ENCODE measurements around the gene LRRC28. TPM values are rescaled to one million over a fixed set of nuclear protein-coding genes. Genes with fewer than 3 reads are reported as not detected.
"Not testable (repeated sequence)": the region's sequence is repeated elsewhere in the genome, so short reads cannot be mapped to it uniquely, and the experiment has no call there.

LRRC28 gene
- total and polyA plus RNA-seq, 2 of the 4 experiments (the other 2 are of a cell fraction), result 12.7 to 21.1 TPM

DNA sequence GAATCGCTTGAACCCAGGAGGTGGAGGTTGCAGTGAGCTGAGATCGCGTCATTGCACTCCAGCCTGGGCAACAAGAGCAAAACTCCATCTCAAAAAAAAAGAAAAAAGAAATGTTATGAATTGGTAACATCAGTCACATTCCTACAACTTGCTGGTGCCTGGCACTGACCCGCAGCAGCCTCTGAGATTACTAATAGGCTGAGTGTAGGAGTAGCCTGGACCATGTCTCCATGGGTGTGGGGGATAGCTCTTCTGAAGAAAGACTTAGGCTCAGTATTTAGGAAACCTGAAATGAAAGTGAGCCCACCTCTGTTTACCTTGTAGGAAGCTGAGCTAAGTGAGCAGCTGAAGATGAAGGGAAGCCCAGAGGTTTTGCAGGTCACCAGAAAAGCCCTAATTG is 148.3 kb downstream of the LRRC28 start:
- Histone ChIP-seq H3K56ac (ENCODE audit: extremely low read depth, insufficient read depth, low read length) (no peak overlapping the region), H4K5ac (ENCODE audit: low read depth, low read length) (no peak overlapping the region), H2BK120ac (ENCODE audit: low read depth, low read length) (no peak overlapping the region), H3K9me1 (ENCODE audit: insufficient read depth, low read length) (no peaks in the 10 kb centered on the region), H4K8ac (ENCODE audit: low read depth in 2 of 2, low read length in 2 of 2) (no peak overlapping the region), H3K14ac (replicated peaks; ENCODE audit: low read depth, low read length) (no peak overlapping the region), H3K9me3 (ENCODE audit: control insufficient read depth, insufficient read depth, low read length) (no peaks in the 10 kb centered on the region), H3K27ac (ENCODE audit: insufficient read depth, low read length) (no peak overlapping the region), H3K23ac (ENCODE audit: low read depth, low read length) (no peak overlapping the region), H2AFZ (replicated peaks; ENCODE audit: low read length, poor library complexity) (no peak overlapping the region), H3K27me3 (ENCODE audit: control insufficient read depth, insufficient read depth, low read length) (no peaks in the 10 kb centered on the region), H3K4me1 (ENCODE audit: control insufficient read depth, insufficient read depth, low read length) (no peaks in the 10 kb centered on the region), H3K4ac (ENCODE audit: low read depth, low read length) (no peak overlapping the region), H3K9ac (ENCODE audit: low read depth, low read length) (no peak overlapping the region), H2BK20ac (ENCODE audit: low read depth, low read length) (no peak overlapping the region), H2AK9ac (replicated peaks; ENCODE audit: low read depth, low read length, poor library complexity) (no peak overlapping the region), H3K4me2 (ENCODE audit: low read depth, low read length) (no peak overlapping the region), H2BK5ac (ENCODE audit: low read depth, low read length, poor library complexity, severe bottlenecking) (no peak overlapping the region), H3K18ac (ENCODE audit: low read depth, low read length) (no peak overlapping the region), H3K4me3 (ENCODE audit: insufficient read depth, low read depth, low read length) (no peak overlapping the region), H4K20me1 (ENCODE audit: insufficient read depth, low read length) (no peaks in the 10 kb centered on the region), H3K79me1 (ENCODE audit: low read depth in 1 of 2, low read length in 2 of 2) (no peaks in the 10 kb centered on the region), H3K36me3 (ENCODE audit: control insufficient read depth, insufficient read depth, low read length) (no peaks in the 10 kb centered on the region), H4K91ac (ENCODE audit: insufficient read depth, low read depth, low read length) (no peak overlapping the region), H2BK15ac (ENCODE audit: low read depth, low read length) (no peak overlapping the region), H2AK5ac (ENCODE audit: low read depth, low read length) (no peak overlapping the region)
- dilution Hi-C loops (cut with HindIII; ENCODE audit: low sequenced_read_pairs, unreplicated experiment) (no loop called here), in situ Hi-C loops (cut with MboI; ENCODE audit: low sequenced_read_pairs) (no loop called here), intact Hi-C loops (cut with micrococcal nuclease) (no loop called here)
- no peak for TF ChIP-seq NFE2L2 (IDR thresholded peaks at IDR 0.05; ENCODE audit: low read depth, low read length)
- WGBS, 2 experiments (ENCODE audit: extremely low coverage in 2 of 2, insufficient read length in 1 of 2), result no CpG with 5 or more reads among the region's 4 CpGs
- ATAC-seq (ENCODE audit: low read depth), result no peak; the same call in 1 of the 2 replicates
- CTCF ChIA-PET, result interaction anchor here (0.7 kb wide), 1 partner anchor 9 kb away, joined by 3 read pairs; no protein-coding TSS in a partner anchor
- no peak for DNase-seq
- POLR2A ChIA-PET (ENCODE audit: unreplicated experiment), result no interaction called here
- BruUV-seq (replicated peaks), result no TSS peak

DNA sequence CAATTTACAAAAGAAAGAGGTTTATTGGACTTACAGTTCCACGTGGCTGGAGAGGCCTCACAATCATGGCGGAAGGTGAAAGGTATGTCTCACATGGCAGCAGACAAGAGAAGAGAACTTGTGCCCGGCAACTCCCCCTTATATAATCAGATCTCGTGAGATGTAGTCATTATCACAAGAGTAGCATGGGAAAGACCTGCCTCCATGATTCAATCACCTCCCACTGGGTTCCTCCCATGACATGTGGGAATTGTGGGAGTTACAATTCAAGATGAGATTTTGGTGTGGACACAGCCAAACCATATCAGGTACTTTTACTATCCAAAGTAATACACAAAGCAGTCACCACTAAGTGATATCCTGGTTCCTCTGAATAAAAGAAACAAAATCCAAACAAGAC is 149.9 kb downstream of the LRRC28 start:
- H2AK9ac ChIP-seq (replicated peaks; ENCODE audit: low read depth, low read length, poor library complexity); H3K27ac ChIP-seq (ENCODE audit: insufficient read depth, low read length); H3K4me2 ChIP-seq (ENCODE audit: low read depth, low read length); CTCF ChIA-PET; BruUV-seq (replicated peaks); H3K27me3 ChIP-seq (ENCODE audit: control insufficient read depth, insufficient read depth, low read length); H2BK5ac ChIP-seq (ENCODE audit: low read depth, low read length, poor library complexity, severe bottlenecking); DNase-seq; in situ Hi-C loops (cut with MboI; ENCODE audit: low sequenced_read_pairs); H3K23ac ChIP-seq (ENCODE audit: low read depth, low read length); H3K14ac ChIP-seq (replicated peaks; ENCODE audit: low read depth, low read length); H3K36me3 ChIP-seq (ENCODE audit: control insufficient read depth, insufficient read depth, low read length); H3K4ac ChIP-seq (ENCODE audit: low read depth, low read length); H3K56ac ChIP-seq (ENCODE audit: extremely low read depth, insufficient read depth, low read length); H3K9me1 ChIP-seq (ENCODE audit: insufficient read depth, low read length); ATAC-seq (ENCODE audit: low read depth); H4K91ac ChIP-seq (ENCODE audit: insufficient read depth, low read depth, low read length); H2BK15ac ChIP-seq (ENCODE audit: low read depth, low read length); POLR2A ChIA-PET (ENCODE audit: unreplicated experiment); H2BK20ac ChIP-seq (ENCODE audit: low read depth, low read length); H4K20me1 ChIP-seq (ENCODE audit: insufficient read depth, low read length); H4K8ac ChIP-seq (ENCODE audit: low read depth in 2 of 2, low read length in 2 of 2); dilution Hi-C loops (cut with HindIII; ENCODE audit: low sequenced_read_pairs, unreplicated experiment); H2BK120ac ChIP-seq (ENCODE audit: low read depth, low read length); H3K79me1 ChIP-seq (ENCODE audit: low read depth in 1 of 2, low read length in 2 of 2); H2AFZ ChIP-seq (replicated peaks; ENCODE audit: low read length, poor library complexity); H3K4me3 ChIP-seq (ENCODE audit: insufficient read depth, low read depth, low read length); H3K9ac ChIP-seq (ENCODE audit: low read depth, low read length); H3K4me1 ChIP-seq (ENCODE audit: control insufficient read depth, insufficient read depth, low read length); H3K18ac ChIP-seq (ENCODE audit: low read depth, low read length); H2AK5ac ChIP-seq (ENCODE audit: low read depth, low read length); H4K5ac ChIP-seq (ENCODE audit: low read depth, low read length); H3K9me3 ChIP-seq (ENCODE audit: control insufficient read depth, insufficient read depth, low read length); intact Hi-C loops (cut with micrococcal nuclease): not testable (repeated sequence)
- WGBS, 2 experiments (ENCODE audit: extremely low coverage in 2 of 2, insufficient read length in 1 of 2), result no CpG with 5 or more reads among the region's 4 CpGs
